HG03095 (cell line): ENCODE results near the gene THYN1.

Experiments used
- ATAC-seq: cut with Tn5 transposase; IDR thresholded peaks from one replicate; pipeline ENCODE4 v1.9.1; 2021; ENCODE audit warnings: moderate library complexity; ENCODE audit not compliant: unreplicated experiment

Gene THYN1

DNA sequence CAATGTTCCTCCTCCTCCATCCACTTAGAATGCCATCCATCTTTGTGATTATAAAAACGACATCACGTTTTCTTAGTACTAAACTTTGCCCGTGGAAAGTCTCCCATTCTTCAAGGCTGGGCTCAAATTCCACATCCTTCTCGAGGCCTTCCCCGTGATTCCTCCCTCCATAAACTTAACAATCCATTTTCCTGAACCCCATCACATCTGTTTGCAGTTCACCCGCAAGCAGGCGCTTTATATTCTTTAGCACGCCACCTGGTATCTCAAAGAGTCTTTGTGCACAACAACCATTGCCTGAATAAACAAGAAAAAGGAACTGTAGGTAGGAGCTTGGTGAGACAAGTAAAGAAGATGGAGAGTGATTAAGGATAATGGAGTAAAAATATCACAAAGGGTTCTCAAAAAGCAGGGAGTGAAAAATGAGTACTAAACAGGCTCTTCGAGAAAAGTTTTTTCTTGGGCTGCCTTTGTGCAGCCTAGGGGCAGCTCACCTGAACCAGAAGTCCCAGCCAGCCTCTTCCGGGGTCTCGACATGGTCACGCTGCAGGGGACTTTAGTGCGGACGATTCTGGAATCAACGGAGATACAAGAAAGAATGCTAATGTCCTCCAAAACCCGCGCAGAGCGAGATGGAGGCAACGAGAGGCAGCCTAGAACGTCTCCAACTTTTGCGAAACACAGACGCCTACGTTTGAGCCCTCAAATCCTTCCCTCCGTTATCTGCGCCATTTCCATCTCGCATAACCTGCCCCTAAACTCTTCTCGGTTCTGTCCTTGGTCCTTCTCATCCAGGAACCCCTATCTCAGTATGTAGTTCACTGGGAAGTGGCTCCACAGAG is 585 bp downstream of the THYN1 start:
- peak; percentile 20 for ATAC-seq

DNA sequence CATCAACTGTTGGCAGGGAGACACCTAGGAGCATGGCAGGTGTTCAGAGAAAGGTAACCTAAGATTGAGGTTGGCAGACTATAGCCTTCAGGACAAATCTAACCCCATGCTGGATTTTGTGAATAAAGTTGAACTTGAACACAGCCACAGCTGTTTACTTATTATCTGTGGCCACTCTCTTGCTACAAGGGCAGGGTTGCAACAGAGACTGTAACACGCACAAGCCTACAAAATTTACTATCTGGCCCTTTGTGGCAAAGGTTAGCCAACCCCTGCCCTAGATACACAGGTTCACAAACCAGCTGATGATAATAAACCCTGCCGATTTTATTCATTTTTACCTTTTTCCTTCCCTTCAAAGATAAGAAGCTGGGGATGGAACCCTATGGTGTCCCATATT is 2.5 kb downstream of the THYN1 start:
- ATAC-seq: no peak

DNA sequence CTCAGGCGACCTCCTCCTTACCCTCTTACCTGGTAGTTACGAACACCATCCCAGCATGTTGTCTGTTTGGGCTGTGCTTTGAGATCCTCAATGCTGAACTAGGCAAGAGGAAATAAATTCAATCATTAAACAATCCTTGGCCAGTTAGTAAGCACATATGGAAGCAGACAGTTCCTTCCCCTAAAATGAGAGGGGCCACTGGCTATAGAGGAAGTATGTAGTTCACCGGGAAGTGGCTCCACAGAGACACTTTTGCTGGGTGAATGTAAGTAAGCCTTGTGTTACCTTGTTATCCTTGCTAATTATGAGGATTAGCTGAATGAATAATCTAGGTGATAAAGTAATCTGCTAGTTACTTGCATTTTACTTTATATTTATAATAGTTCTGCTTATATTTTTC is 2.9 kb downstream of the THYN1 start:
- ATAC-seq: no peak

DNA sequence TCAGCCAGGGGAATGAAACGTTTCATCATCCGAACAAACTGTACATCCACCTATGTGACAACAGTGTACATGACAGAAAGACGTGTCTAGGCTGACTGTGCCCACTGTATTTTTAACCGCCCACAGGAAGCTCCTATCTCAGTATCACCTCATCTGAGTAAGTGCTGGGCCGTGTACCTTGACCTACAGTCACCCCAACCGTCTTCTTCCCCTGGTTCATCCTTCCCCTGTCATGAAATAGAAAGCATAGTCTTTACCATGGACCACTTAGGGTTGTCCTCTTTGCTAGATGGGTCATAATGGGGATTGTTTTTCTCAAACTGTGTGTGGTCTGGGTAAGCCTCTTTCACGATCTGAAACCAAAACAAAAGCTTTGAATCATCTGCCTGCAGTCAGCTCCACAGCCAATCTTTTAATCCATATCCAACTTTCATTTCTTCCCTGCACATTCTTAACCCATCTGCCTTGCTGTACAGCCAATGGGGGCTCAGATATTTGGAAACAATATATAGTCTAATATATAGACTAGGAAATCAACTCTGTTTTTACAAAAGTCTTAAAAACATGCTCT is 4.2 kb downstream of the THYN1 start:
- no peak for ATAC-seq

DNA sequence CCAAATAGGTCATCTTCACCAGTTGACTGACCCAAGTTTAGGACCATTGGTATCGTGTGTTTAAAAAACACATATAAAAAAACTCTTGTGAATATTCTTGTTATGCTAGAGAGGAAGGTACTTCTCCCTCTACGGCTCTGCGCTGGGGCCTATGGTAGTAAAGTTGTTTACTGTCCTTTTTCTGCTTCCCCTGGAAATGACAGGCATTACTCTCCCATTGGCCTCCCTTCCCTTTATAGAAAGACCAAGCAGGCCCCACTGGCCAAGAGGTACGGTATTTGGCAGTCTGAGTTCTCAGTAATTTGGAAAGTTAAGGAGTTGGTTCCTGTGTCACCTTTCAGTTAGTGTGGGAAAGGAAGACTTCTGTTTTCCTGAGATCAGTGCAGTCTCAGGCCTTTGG is 6.5 kb downstream of the THYN1 start:
- no peak for ATAC-seq

GRCh38 chr11:134246100-134246499 is 7.1 kb downstream of the THYN1 start:
- ATAC-seq: no peak

DNA sequence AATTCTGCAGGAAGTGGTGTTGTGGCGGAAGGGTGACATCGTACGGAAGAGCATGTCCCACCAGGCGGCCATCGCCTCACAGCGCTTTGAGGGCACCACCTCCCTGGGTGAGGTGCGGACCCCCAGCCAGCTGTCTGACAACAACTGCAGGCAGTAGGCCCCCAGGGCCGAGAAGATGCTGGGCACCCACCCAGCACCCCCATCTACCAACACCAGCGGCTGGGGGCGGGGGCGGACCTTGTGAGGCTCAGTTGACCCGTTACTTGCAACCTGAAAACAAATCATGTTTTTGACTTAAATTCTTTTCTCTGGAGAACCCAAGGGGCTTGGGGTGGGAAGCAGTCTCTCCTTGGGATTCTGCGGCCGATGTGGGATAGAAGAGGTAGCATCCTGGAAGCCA is 7.7 kb downstream of the THYN1 start:
- no peak for ATAC-seq

- peak; percentile 73 for ATAC-seq
Measured at GRCh38 chr11:134244593-134244992, 8.6 kb downstream of the THYN1 start.

GRCh38 chr11:134243913-134244312 is 9.2 kb downstream of the THYN1 start:
- ATAC-seq: no peak

GRCh38 chr11:134242376-134242775 is 10.8 kb downstream of the THYN1 start:
- no peak for ATAC-seq

- ATAC-seq: no peak
Measured at GRCh38 chr11:134240592-134240991, 12.6 kb downstream of the THYN1 start.

DNA sequence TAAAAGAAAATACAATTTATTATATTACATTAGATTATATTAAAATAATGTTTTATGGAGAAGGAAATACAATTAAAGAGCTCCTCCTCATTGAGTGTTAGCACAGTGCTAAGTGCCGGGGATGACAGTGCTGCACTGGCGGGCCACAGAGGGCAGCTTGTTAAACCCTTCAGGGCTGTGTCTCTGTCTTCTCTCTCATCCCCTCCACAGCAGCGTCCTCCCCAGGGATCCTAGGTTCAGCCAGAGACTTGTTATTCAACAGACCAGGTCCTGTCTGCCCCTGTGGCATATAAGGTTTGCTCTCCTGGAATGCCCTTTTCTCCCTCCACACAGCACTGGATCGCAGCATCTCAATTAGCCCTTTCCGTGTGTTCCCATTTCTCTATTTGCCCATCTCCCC is 14.2 kb downstream of the THYN1 start:
- no peak for ATAC-seq

DNA sequence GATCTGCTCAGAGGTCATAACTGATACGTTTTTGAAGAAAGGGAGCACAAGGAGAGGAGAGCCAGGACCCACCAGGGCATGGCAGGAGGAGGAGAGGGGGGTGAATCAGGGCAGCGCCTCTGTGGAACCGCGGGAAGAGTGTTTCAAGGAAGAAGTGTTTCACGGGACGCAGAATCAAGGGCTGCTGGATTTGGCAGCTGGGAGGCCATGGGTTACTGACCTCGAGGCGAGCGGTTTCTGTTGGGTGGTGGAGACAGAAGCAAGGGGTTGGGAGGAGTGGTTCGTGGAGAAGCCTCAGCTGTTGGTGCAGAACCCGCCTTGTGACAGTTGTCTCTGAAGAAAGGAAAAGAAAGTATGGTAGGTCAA is 15.6 kb downstream of the THYN1 start:
- no peak for ATAC-seq

GRCh38 chr11:134236834-134237556 is 16.2 kb downstream of the THYN1 start:
- no peak for ATAC-seq

GRCh38 chr11:134235399-134235798 is 17.8 kb downstream of the THYN1 start:
- ATAC-seq: no peak

DNA sequence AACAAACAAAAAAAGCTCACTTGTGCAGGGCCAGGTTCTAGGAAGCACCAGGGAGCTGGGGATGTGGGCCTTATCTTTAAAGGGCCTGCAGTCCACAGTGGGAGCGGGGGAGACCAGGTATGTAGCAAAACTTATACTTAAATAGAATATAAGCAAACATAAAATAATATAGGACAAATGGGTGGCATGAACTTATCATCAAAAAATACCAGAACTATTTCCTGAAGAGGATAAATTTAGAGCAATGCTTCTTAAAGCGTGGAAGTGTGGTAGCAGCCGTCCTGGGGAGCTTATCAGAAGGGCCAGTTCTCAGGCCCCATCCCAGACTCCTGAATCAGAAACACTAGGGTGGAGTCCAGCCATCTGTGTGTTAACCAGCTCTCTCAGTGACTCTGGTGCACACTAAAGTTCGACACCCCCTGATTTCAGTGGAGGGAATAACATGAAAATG is 19.4 kb downstream of the THYN1 start:
- no peak for ATAC-seq

DNA sequence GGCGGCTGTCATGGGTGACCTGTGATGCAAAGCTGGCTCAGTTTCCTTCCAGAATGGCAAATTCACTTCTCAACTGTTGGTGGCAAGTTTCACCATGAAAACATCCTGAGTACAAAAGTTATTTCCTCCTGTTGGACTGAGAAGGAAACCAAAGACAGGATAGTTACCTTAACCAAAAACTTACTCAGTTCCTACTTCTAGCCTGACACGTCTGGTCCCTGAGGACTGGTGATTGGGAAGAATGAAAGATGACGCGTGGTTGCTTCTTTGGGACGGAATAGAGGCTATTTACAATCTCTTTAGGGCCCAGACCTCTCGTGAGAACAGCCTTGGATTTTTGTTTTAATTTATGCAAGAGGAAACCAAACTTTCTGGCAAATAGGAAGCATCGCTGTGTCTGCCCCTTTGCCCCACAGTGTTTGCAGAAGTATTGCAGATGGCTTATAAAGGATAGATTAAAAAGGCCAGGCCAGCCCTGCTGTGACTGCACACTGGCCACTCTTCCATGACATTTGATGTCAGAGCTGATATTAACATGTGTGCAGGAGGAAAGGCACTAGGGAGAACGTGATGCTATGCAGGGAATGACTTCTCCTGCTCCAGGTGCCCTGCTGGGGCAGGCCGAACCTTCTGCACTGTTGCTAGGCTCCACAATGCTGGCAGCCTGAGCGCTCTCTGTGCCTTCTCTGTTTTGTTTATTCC is 21.0 kb downstream of the THYN1 start:
- no peak for ATAC-seq

- no peak for ATAC-seq
Measured at GRCh38 chr11:134230339-134230738, 22.8 kb downstream of the THYN1 start.

GRCh38 chr11:134229126-134229790 is 23.9 kb downstream of the THYN1 start:
- no peak for ATAC-seq

DNA sequence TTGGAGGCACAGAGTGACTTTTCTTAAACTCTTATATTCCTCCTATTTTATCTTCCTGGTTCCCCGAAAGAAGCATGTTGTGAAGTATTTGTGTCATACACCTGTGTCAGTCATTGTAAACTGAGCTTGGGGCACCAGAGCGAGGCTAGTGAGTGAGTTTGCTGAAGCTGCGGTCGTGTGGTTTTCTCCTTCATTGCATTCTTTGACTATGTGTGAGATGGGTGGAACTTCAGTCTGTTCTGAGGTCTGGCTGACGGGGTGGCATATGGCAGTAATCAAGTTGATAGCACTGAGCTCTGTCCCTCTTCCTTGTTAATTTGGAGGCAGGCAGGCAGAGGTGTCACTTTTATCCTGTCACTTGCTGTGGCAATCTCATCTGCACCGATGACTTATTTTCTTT is 24.5 kb downstream of the THYN1 start:
- peak; percentile 55 for ATAC-seq

DNA sequence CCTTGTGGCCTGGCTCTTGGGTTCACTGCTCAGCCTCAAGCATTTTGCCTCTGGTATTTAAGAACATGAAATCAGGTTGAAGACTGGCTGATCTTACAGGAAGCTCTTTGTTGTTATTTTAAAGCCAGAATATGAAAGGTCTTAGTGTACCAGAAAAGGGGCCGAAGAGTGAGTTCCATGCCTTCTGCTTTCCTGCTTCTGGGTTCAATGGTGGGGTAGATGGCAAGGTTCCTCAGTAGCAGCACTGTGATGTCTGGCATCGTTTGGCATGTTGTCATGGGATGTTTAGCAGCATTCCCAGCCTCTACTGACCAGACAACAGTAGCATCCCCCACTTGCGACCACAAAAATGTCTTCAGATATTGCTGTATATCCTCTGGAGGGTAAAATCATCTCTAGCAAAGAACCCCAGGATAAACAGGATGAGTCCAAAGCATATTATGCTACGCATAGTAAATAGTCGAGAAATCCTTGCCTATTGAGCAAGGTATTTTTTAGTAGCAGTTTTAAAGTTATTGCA is 26.3 kb downstream of the THYN1 start:
- ATAC-seq: no peak
